Naive thymus-derived CD4-positive, alpha-beta T cell (primary cell): ENCODE measurements around the gene GABRR3. TPM values are rescaled to one million over a fixed set of nuclear protein-coding genes. Genes with fewer than 3 reads are reported as not detected.
A peak's percentile ranks its signal among the peaks of the same experiment; 100 is the strongest.

Source experiments
- ATAC-seq: fragments of 150-1000 bp; cut with Tn5 transposase; 2 replicates; pipeline ENCODE4 v1.10.0; 2021; ENCODE audit warnings: mild to moderate bottlenecking, moderate library complexity
- CTCF ChIA-PET: fragments of 350-600 bp; sonication (Branson Sonifier 250); formaldehyde crosslinking; loops from one replicate; lab custom pipeline; 2021; ENCODE audit warnings: antibody characterized with exemption; lab: Charles Lee
- POLR2A ChIA-PET: fragments of 350-600 bp; sonication (Branson Sonifier 250); formaldehyde crosslinking; loops from one replicate; lab custom pipeline; 2021; ENCODE audit warnings: antibody characterized with exemption, inconsistent platforms; lab: Charles Lee
- DNase-seq, 9 donors: peaks; one replicate each; pipeline versions ENCODE4 v3.0.0 to v3.0.0-alpha.2; 2020 to 2022; ENCODE audit warnings: mixed read lengths in 1 of 9
- H3K27ac ChIP-seq: one replicate; pipeline ENCODE4 v1.7.0; 2013; ENCODE audit warnings: mild to moderate bottlenecking, low read depth, low read length, moderate library complexity
- H3K27me3 ChIP-seq, 2 donors: one replicate each; pipeline ENCODE4 v1.7.0; 2013; ENCODE audit warnings: low read length in 2 of 2, mild to moderate bottlenecking in 2 of 2, moderate library complexity in 2 of 2; ENCODE audit not compliant: control insufficient read depth in 2 of 2, insufficient read depth in 2 of 2
- H3K36me3 ChIP-seq, 3 experiments: 1 replicate in 2 of 3; 2 replicates in 1 of 3; pipeline ENCODE4 v1.7.0; 2013; ENCODE audit warnings: low read length in 3 of 3, mild to moderate bottlenecking in 3 of 3, moderate library complexity in 1 of 3; ENCODE audit not compliant: insufficient read depth in 3 of 3, control insufficient read depth in 2 of 3
- H3K4me1 ChIP-seq, 2 donors: one replicate each; pipeline ENCODE4 v1.7.0; 2013; ENCODE audit warnings: low read length in 2 of 2, mild to moderate bottlenecking in 2 of 2, moderate library complexity in 1 of 2; ENCODE audit not compliant: control insufficient read depth in 2 of 2, insufficient read depth in 2 of 2
- H3K4me3 ChIP-seq: 2 replicates; pipeline ENCODE4 v1.7.0; 2013; ENCODE audit warnings: mild to moderate bottlenecking, low read length
- H3K9me3 ChIP-seq, 3 experiments: 1 replicate in 2 of 3; 2 replicates in 1 of 3; pipeline ENCODE4 v1.7.0; 2013; ENCODE audit warnings: low read length in 3 of 3; ENCODE audit not compliant: control insufficient read depth in 2 of 3
- H3K27ac Mint-ChIP-seq, 9 donors: one replicate each; pipeline ENCODE4 v1.8.0; 2020 to 2022; ENCODE audit warnings: mixed read lengths in 9 of 9, mild to moderate bottlenecking in 8 of 9, moderate library complexity in 5 of 9, inconsistent platforms in 2 of 9
- H3K27me3 Mint-ChIP-seq, 5 donors: one replicate each; pipeline ENCODE4 v1.8.0; 2021 to 2022; ENCODE audit warnings: mixed read lengths in 5 of 5, mild to moderate bottlenecking in 1 of 5
- H3K36me3 Mint-ChIP-seq, 5 donors: one replicate each; pipeline ENCODE4 v1.8.0; 2020 to 2022; ENCODE audit warnings: mixed read lengths in 5 of 5, mild to moderate bottlenecking in 3 of 5, inconsistent platforms in 1 of 5
- H3K4me1 Mint-ChIP-seq, 7 donors: one replicate each; pipeline ENCODE4 v1.8.0; 2020 to 2022; ENCODE audit warnings: mixed read lengths in 7 of 7, mild to moderate bottlenecking in 3 of 7, inconsistent platforms in 1 of 7
- H3K4me3 Mint-ChIP-seq, 10 donors: one replicate each; pipeline ENCODE4 v1.8.0; 2020 to 2022; ENCODE audit warnings: mild to moderate bottlenecking in 10 of 10, mixed read lengths in 10 of 10, moderate library complexity in 6 of 10, inconsistent platforms in 2 of 10
- H3K9me3 Mint-ChIP-seq, 11 donors: one replicate each; pipeline ENCODE4 v1.8.0; 2020 to 2022; ENCODE audit warnings: mixed read lengths in 11 of 11, mild to moderate bottlenecking in 4 of 11, inconsistent platforms in 1 of 11, moderate library complexity in 1 of 11
- intact Hi-C, 2 donors: fragments of 100-400 bp; cut with micrococcal nuclease; formaldehyde crosslinking; loops; one replicate each; pipeline ENCODE4 v1.15.1; 2023
- polyA plus RNA-seq, 2 donors: library from polyadenylated mRNA; unstranded; fragments of 300-500 nt; fragmentation: Illumina TruSeq; gene quantifications; one replicate each; pipeline ENCODE4 v1.2.3, GENCODE V29; 2021
- total RNA-seq, 6 experiments: library from RNA in 5 of 6; stranded (reverse) in 5 of 6; gene quantifications; 1 replicate in 5 of 6; 2 replicates in 1 of 6; pipeline ENCODE4 v1.2.3 and lab custom pipeline; 2021 to 2026

The GABRR3 gene
- total and polyA plus RNA-seq, 7 experiments from 2014 or later = not detected

- intact Hi-C loops = loop anchor here (1.0 to 2.0 kb wide), 3 partner anchors 8 to 22 kb away; partner anchors contain the start of gene RIOX2 (in 1 of the 2)
- Histone ChIP-seq H3K4me3 (peak overlapping the region; percentile 19), H3K4me1 (peaks cover 0 to 20% of the 10 kb centered on the region in 2 donors), H3K36me3 (no peaks in the 10 kb centered on the region), H3K9me3 (no peaks in the 10 kb centered on the region), H3K27me3 (no peaks in the 10 kb centered on the region), H3K27ac (peak overlapping the region; percentile 23)
- peak overlapping the region; percentile 48 to 86 (median 83) for H3K4me3 Mint-ChIP-seq
- H3K9me3 Mint-ChIP-seq = peaks cover 0 to 22% (median 0%) of the 10 kb centered on the region in 11 donors
- DNase-seq = no peak
- ATAC-seq = no peak
- ChIA-PET CTCF (interaction anchor here (0.8 to 1.5 kb wide), 5 partner anchors 23 to 169 kb away, joined by 3 to 7 read pairs (median 4); partner anchors contain the start of gene CRYBG3), POLR2A (interaction anchor here (0.7 to 1.3 kb wide), 2 partner anchors 16 to 169 kb away, joined by 3 to 5 read pairs; partner anchors contain the start of gene CRYBG3)
- peaks cover 0 to 26% (median 0%) of the 10 kb centered on the region in 5 donors for H3K36me3 Mint-ChIP-seq
- H3K27me3 Mint-ChIP-seq = peaks cover 0 to 7% (median 0%) of the 10 kb centered on the region in 5 donors
- peaks cover 13 to 48% (median 30%) of the 10 kb centered on the region in 7 donors for H3K4me1 Mint-ChIP-seq
- H3K27ac Mint-ChIP-seq = peak overlapping the region; percentile 67 to 96 (median 89)
These were observed 44.4 kb downstream of the GABRR3 start for GRCh38 chr3:97990624-97991292.

GRCh38 chr3:97988784-97989568 is 46.1 kb downstream of the GABRR3 start:
- Mint-ChIP-seq H3K27me3 (peaks cover 0 to 1% (median 0%) of the 10 kb centered on the region in 5 donors), H3K4me3 (no peak overlapping the region), H3K27ac (peak overlapping the region in 1 of 9 donors; percentile 55), H3K4me1 (peaks cover 13 to 47% (median 30%) of the 10 kb centered on the region in 7 donors), H3K9me3 (peaks cover 0 to 22% (median 0%) of the 10 kb centered on the region in 11 donors), H3K36me3 (peaks cover 0 to 33% (median 0%) of the 10 kb centered on the region in 5 donors)
- Histone ChIP-seq H3K9me3 (no peaks in the 10 kb centered on the region), H3K27me3 (no peaks in the 10 kb centered on the region), H3K27ac (no peak overlapping the region), H3K4me1 (peaks cover 0 to 20% of the 10 kb centered on the region in 2 donors), H3K4me3 (no peak overlapping the region), H3K36me3 (no peaks in the 10 kb centered on the region)
- peak; percentile 10 for ATAC-seq
- intact Hi-C loops = no loop called here
- CTCF ChIA-PET = no interaction called here
- DNase-seq = no peak
- POLR2A ChIA-PET = no interaction called here

- ATAC-seq = no peak
- Histone ChIP-seq H3K4me1 (peaks cover 0 to 20% of the 10 kb centered on the region in 2 donors), H3K4me3 (no peak overlapping the region), H3K9me3 (no peaks in the 10 kb centered on the region), H3K27me3 (no peaks in the 10 kb centered on the region), H3K36me3 (no peaks in the 10 kb centered on the region), H3K27ac (no peak overlapping the region)
- Mint-ChIP-seq H3K27me3 (no peaks in the 10 kb centered on the region), H3K27ac (no peak overlapping the region), H3K36me3 (peaks cover 0 to 32% (median 0%) of the 10 kb centered on the region in 5 donors), H3K4me1 (peaks cover 11 to 52% (median 21%) of the 10 kb centered on the region in 7 donors), H3K4me3 (no peak overlapping the region), H3K9me3 (peaks cover 0 to 21% (median 0%) of the 10 kb centered on the region in 11 donors)
- DNase-seq = no peak
- ChIA-PET CTCF (interaction anchor here (1.0 kb wide), 1 partner anchor 51 kb away, joined by 3 read pairs; no protein-coding TSS in a partner anchor), POLR2A (interaction anchor here (0.7 kb wide), 1 partner anchor 166 kb away, joined by 3 read pairs; the partner anchor contains the start of gene CRYBG3)
- intact Hi-C loops = no loop called here
These were observed 47.8 kb downstream of the GABRR3 start for GRCh38 chr3:97987306-97987705.

- Histone ChIP-seq H3K9me3 (no peaks in the 10 kb centered on the region), H3K4me1 (no peaks in the 10 kb centered on the region), H3K27ac (no peak overlapping the region), H3K36me3 (no peaks in the 10 kb centered on the region), H3K4me3 (no peak overlapping the region), H3K27me3 (no peaks in the 10 kb centered on the region)
- Mint-ChIP-seq H3K9me3 (peaks cover 0 to 14% (median 0%) of the 10 kb centered on the region in 11 donors), H3K27ac (no peak overlapping the region), H3K27me3 (peaks cover 0 to 4% (median 0%) of the 10 kb centered on the region in 5 donors), H3K36me3 (peaks cover 0 to 27% (median 0%) of the 10 kb centered on the region in 5 donors), H3K4me1 (peaks cover 0 to 53% (median 0%) of the 10 kb centered on the region in 7 donors), H3K4me3 (no peak overlapping the region)
- ATAC-seq (no peak), DNase-seq (no peak)
- intact Hi-C loops = no loop called here
- POLR2A ChIA-PET = no interaction called here
- CTCF ChIA-PET = interaction anchor here (1.0 to 1.1 kb wide), 2 partner anchors 38 to 43 kb away, joined by 3 to 4 read pairs; no protein-coding TSS in a partner anchor
These were observed 51.1 kb downstream of the GABRR3 start for GRCh38 chr3:97983933-97984491.

- Mint-ChIP-seq H3K27me3 (peaks cover 0 to 4% (median 0%) of the 10 kb centered on the region in 5 donors), H3K9me3 (peaks cover 0 to 3% (median 0%) of the 10 kb centered on the region in 11 donors), H3K4me3 (peak overlapping the region in 1 of 10 donors; percentile 62), H3K36me3 (peaks cover 0 to 18% (median 0%) of the 10 kb centered on the region in 5 donors), H3K27ac (peak overlapping the region in 1 of 9 donors; percentile 84), H3K4me1 (peaks cover 0 to 63% (median 0%) of the 10 kb centered on the region in 7 donors)
- peak in 1 of 9 donors; percentile 38 for DNase-seq
- Histone ChIP-seq H3K27ac (no peak overlapping the region), H3K36me3 (no peaks in the 10 kb centered on the region), H3K9me3 (no peaks in the 10 kb centered on the region), H3K27me3 (no peaks in the 10 kb centered on the region), H3K4me1 (no peaks in the 10 kb centered on the region), H3K4me3 (no peak overlapping the region)
- no peak for ATAC-seq
- intact Hi-C loops = loop anchor here in 1 of 2 donors (1.0 kb wide), 2 partner anchors 8 to 10 kb away; partner anchors contain the start of gene RIOX2
- POLR2A ChIA-PET = no interaction called here
- CTCF ChIA-PET = no interaction called here
These were observed 53.2 kb downstream of the GABRR3 start for GRCh38 chr3:97981886-97982285.

GRCh38 chr3:97979610-97980009 is 55.5 kb downstream of the GABRR3 start:
- Histone ChIP-seq H3K36me3 (no peaks in the 10 kb centered on the region), H3K27ac (no peak overlapping the region), H3K4me1 (no peaks in the 10 kb centered on the region), H3K4me3 (no peak overlapping the region), H3K9me3 (no peaks in the 10 kb centered on the region), H3K27me3 (no peaks in the 10 kb centered on the region)
- Mint-ChIP-seq H3K27ac (no peak overlapping the region), H3K9me3 (peaks cover 0 to 3% (median 0%) of the 10 kb centered on the region in 11 donors), H3K27me3 (peaks cover 0 to 4% (median 0%) of the 10 kb centered on the region in 5 donors), H3K4me1 (peaks cover 0 to 81% (median 7%) of the 10 kb centered on the region in 7 donors), H3K36me3 (peaks cover 0 to 10% (median 0%) of the 10 kb centered on the region in 5 donors), H3K4me3 (no peak overlapping the region)
- ChIA-PET CTCF (interaction anchor here (0.9 kb wide), 1 partner anchor 43 kb away, joined by 3 read pairs; no protein-coding TSS in a partner anchor), POLR2A (no interaction called here)
- DNase-seq = no peak
- intact Hi-C loops = no loop called here
- no peak for ATAC-seq
